Measurements from ENCODE around the gene ADARB2.

DNA sequence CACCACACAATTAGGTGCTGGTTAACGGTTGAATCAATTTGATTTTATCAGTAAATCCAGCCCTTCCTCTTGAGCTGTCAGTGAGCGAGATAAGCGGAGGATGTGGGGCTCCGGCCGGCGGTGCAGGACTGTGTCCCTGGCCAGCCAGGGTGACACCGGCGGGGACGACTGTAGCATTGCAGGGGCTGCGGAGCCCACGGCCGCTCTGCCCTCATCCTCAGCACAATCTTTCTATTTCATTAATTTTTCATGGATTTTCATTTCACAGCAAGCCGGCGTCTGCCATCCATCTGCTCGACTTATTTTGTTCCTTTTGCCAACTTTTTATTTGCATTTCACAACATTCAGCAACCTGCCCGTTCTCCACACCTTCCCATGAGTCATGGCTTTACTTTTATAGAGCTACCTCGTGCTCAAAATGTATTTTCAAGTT is 4.7 kb downstream of the ADARB2 start:
- no peak for TF ChIP-seq EGR1 (IDR thresholded peaks at IDR 0.05)
- TF ChIP-seq YY1 (IDR thresholded peaks at IDR 0.05; ENCODE audit: low read depth): no peak
- TF ChIP-seq, protein P1, sequence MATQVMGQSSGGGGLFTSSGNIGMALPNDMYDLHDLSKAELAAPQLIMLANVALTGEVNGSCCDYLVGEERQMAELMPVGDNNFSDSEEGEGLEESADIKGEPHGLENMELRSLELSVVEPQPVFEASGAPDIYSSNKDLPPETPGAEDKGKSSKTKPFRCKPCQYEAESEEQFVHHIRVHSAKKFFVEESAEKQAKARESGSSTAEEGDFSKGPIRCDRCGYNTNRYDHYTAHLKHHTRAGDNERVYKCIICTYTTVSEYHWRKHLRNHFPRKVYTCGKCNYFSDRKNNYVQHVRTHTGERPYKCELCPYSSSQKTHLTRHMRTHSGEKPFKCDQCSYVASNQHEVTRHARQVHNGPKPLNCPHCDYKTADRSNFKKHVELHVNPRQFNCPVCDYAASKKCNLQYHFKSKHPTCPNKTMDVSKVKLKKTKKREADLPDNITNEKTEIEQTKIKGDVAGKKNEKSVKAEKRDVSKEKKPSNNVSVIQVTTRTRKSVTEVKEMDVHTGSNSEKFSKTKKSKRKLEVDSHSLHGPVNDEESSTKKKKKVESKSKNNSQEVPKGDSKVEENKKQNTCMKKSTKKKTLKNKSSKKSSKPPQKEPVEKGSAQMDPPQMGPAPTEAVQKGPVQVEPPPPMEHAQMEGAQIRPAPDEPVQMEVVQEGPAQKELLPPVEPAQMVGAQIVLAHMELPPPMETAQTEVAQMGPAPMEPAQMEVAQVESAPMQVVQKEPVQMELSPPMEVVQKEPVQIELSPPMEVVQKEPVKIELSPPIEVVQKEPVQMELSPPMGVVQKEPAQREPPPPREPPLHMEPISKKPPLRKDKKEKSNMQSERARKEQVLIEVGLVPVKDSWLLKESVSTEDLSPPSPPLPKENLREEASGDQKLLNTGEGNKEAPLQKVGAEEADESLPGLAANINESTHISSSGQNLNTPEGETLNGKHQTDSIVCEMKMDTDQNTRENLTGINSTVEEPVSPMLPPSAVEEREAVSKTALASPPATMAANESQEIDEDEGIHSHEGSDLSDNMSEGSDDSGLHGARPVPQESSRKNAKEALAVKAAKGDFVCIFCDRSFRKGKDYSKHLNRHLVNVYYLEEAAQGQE (IDR thresholded peaks at IDR 0.05; ENCODE audit: low read depth): no peak
- TF ChIP-seq RAD21 (IDR thresholded peaks at IDR 0.05; ENCODE audit: low read depth): no peak
- TF ChIP-seq TCF12 (IDR thresholded peaks at IDR 0.05; ENCODE audit: low read depth): no peak
- no peak for TF ChIP-seq MAX (IDR thresholded peaks at IDR 0.05)
- no peak for TF ChIP-seq EP300 (IDR thresholded peaks at IDR 0.05; ENCODE audit: borderline replicate concordance)
- no peak for TF ChIP-seq FOXM1 (IDR thresholded peaks at IDR 0.05; ENCODE audit: borderline replicate concordance, low read depth)
- no peak for TF ChIP-seq CEBPB (IDR thresholded peaks at IDR 0.05)
- no peak for TF ChIP-seq TAF1 (IDR thresholded peaks at IDR 0.05; ENCODE audit: low read depth)
- no peak for TF ChIP-seq NFIC (IDR thresholded peaks at IDR 0.05)

Data from Ishikawa (cell line).